DMS53 treated with DMSO at 0.1 percent for 48 hours (cell line): Measurements from ENCODE around the gene APOBEC3B.
"Not testable (repeated sequence)": the region's sequence is repeated elsewhere in the genome, so short reads cannot be mapped to it uniquely, and the experiment has no call there.

Source experiments
- DNase-seq: peaks from one replicate; lab custom pipeline; 2025; ENCODE audit not compliant: unreplicated experiment; lab: John Stamatoyannopoulos, UW

The APOBEC3B gene

GRCh38 chr22:38987171-38987895 is 5.2 kb downstream of the APOBEC3B start:
- no peak for DNase-seq

GRCh38 chr22:38989466-38989865 is 7.3 kb downstream of the APOBEC3B start:
- DNase-seq = no peak

GRCh38 chr22:38992871-38993371 is 10.8 kb downstream of the APOBEC3B start:
- peak; percentile 36 for DNase-seq

GRCh38 chr22:38996105-38996504 is 14.0 kb downstream of the APOBEC3B start:
- no peak for DNase-seq

GRCh38 chr22:38997518-38997917 is 15.4 kb downstream of the APOBEC3B start:
- no peak for DNase-seq

GRCh38 chr22:39003165-39003638 is 21.1 kb downstream of the APOBEC3B start:
- DNase-seq = peak; percentile 75

GRCh38 chr22:39007177-39007576 is 25.0 kb downstream of the APOBEC3B start:
- no peak for DNase-seq

GRCh38 chr22:39008271-39008850 is 26.2 kb downstream of the APOBEC3B start:
- DNase-seq = not testable (repeated sequence)

- no peak for DNase-seq
Observed at GRCh38 chr22:39010946-39011345, 28.8 kb downstream of the APOBEC3B start.

GRCh38 chr22:39012533-39013511 is 30.7 kb downstream of the APOBEC3B start:
- DNase-seq = no peak

GRCh38 chr22:39013561-39013941 is 31.4 kb downstream of the APOBEC3B start:
- not testable (repeated sequence) for DNase-seq

- peak; percentile 38 for DNase-seq
Observed at GRCh38 chr22:39013942-39014722, 32.0 kb downstream of the APOBEC3B start, which contains the start of gene APOBEC3C. Gene APOBEC3C (plus strand): TSS chr22:39014257. CDS start chr22:39014363, 106 bp downstream.

- DNase-seq = not testable (repeated sequence)
Observed at GRCh38 chr22:39014723-39015121, 32.6 kb downstream of the APOBEC3B start.

- no peak for DNase-seq
Observed at GRCh38 chr22:39016592-39016991, 34.4 kb downstream of the APOBEC3B start.

- no peak for DNase-seq
Observed at GRCh38 chr22:39017596-39018365, 35.6 kb downstream of the APOBEC3B start.

GRCh38 chr22:39020021-39020651 is 38.0 kb downstream of the APOBEC3B start:
- DNase-seq = not testable (repeated sequence)

GRCh38 chr22:39021552-39022250 is 39.6 kb downstream of the APOBEC3B start:
- DNase-seq = no peak

GRCh38 chr22:39024519-39025308 is 42.6 kb downstream of the APOBEC3B start:
- DNase-seq = no peak
